Heart left ventricle (tissue), 16 donors: ENCODE measurements around the gene NT5C2. TPM values are rescaled to one million over a fixed set of nuclear protein-coding genes. Genes with fewer than 3 reads are reported as not detected.
A peak's percentile ranks its signal among the peaks of the same experiment; 100 is the strongest.

Experiments
- ATAC-seq, 4 donors: fragments of 200-7000 bp; cut with Tn5 transposase; one replicate each; pipeline ENCODE4 v1.9.1; 2020 to 2022; ENCODE audit warnings: moderate library complexity in 4 of 4, mild to moderate bottlenecking in 3 of 4, moderate number of reproducible peaks in 1 of 4
- DNase-seq, 5 donors: peaks; one replicate each; pipeline ENCODE4 v3.0.0-alpha.2; 2020
- H3K27ac ChIP-seq, 12 donors: fragments of 200-600 bp; sonication (generic) in 4 of 12; one replicate each; pipeline versions ENCODE4 v1.5.0 to v1.8.0; 2016 to 2022; ENCODE audit warnings: mild to moderate bottlenecking in 2 of 12
- H3K27me3 ChIP-seq, 9 donors: fragments of 200-600 bp; sonication (generic) in 2 of 9; one replicate each; pipeline versions ENCODE4 v1.5.1 to v1.8.0; 2016 to 2022; ENCODE audit warnings: mild to moderate bottlenecking in 3 of 9
- H3K36me3 ChIP-seq, 9 donors: fragments of 200-600 bp; sonication (generic) in 2 of 9; one replicate each; pipeline versions ENCODE4 v1.5.0 to v1.8.0; 2018 to 2022; ENCODE audit warnings: mild to moderate bottlenecking in 2 of 9
- H3K4me1 ChIP-seq, 12 donors: fragments of 200-600 bp; sonication (generic) in 4 of 12; one replicate each; pipeline versions ENCODE4 v1.5.0 to v1.8.0; 2016 to 2022; ENCODE audit warnings: mild to moderate bottlenecking in 3 of 12
- H3K4me3 ChIP-seq, 12 donors: fragments of 200-600 bp; sonication (generic) in 4 of 12; one replicate each; pipeline versions ENCODE4 v1.5.0 to v1.8.0; 2017 to 2022; ENCODE audit warnings: mild to moderate bottlenecking in 9 of 12, moderate library complexity in 4 of 12
- H3K9me3 ChIP-seq, 12 donors: fragments of 200-600 bp; sonication (generic) in 4 of 12; one replicate each; pipeline versions ENCODE4 v1.5.0 to v1.8.0; 2016 to 2022; ENCODE audit warnings: mild to moderate bottlenecking in 1 of 12
- CTCF ChIP-seq, 12 donors: fragments of 200-600 bp; sonication (generic) in 4 of 12; IDR thresholded peaks; one replicate each; pipeline versions ENCODE4 v1.5.0 to v1.8.0; 2018 to 2022; ENCODE audit warnings: antibody characterized with exemption in 12 of 12, mild to moderate bottlenecking in 5 of 12
- POLR2A ChIP-seq, 2 donors: fragments of 450-650 bp; IDR thresholded peaks; one replicate each; pipeline ENCODE4 v1.6.1; 2017; ENCODE audit warnings: antibody characterized with exemption in 2 of 2, mild to moderate bottlenecking in 2 of 2, moderate library complexity in 2 of 2
- WGBS, 4 donors: extraction: QIAGEN DNeasy Blood & Tissue Kit in 2 of 4; methylation state at CpG; one replicate each; pipeline versions ENCODE4 v1.1.5 to v1.1.7; 2013 to 2018; 5-methylcytosine and 5-hydroxymethylcytosine counted together
- intact Hi-C, 10 donors: fragments of 100-400 bp; cut with DNase I; formaldehyde crosslinking; loops; one replicate each; pipeline versions ENCODE4 v1.11.1 to v1.14.2; 2022
- polyA plus RNA-seq, 2 donors: library from polyadenylated mRNA; stranded (reverse); fragments of 200-250 nt; gene quantifications; one replicate each; pipeline ENCODE4 v1.2.3, GENCODE V29; 2013
- total RNA-seq, 9 donors: library from RNA; depleted of rRNA in 2 of 9; stranded (reverse); fragments of >200 nt in 2 of 9; fragmentation: NEBNext Ultra II Directional in 3 of 9; extraction: Animal tissue kit (Norgen Biotek cat#: 25700) in 3 of 9; gene quantifications; one replicate each; pipeline versions ENCODE4 v1.1.0 to v1.2.4, GENCODE V29; 2016 to 2023
- donor health status: ischemic (EF 13 %, LVEDD 7.1; RV severe dilation, severe dysfunction).
- donor health status: healthy with polysubstance abuse.
- donor health status: DM: no; HTN: yes; CAD: no.
- donor health status: DM: no; HTN: no; CAD: no.
- donor health status: ischemic (EF 25% LVEDD 6.9; RV normal size, moderate dysfunction).
- donor health status: ischemic (EF 25% LVEDD 5.7; RV mildly dilated, moderate dysfunction).
- donor health status: healthy.
- donor health status: DM: yes; HTN: yes; CAD: no.
- donor health status: ischemic (EF 35%, LVEDD 5.7; RV mildly dilated, moderate dysfunction).
- donor health status: nonischemic (EF 11% LVEDD 7.7; RV severe dilation, severe dysfunction).
- donor health status: DM: yes; HTN: yes; CAD: no.
- donor health status: PGD.
- donor health status: ischemic (EF 29% LVEDD 5.4; RV normal size, mild dysfunction).
- donor health status: nonischemic (EF 23%, LVEDD 6.1; RV moderate dilation, normal function).

Gene NT5C2
- total and polyA plus RNA-seq, 11 donors, result 26.2 to 70.6 (median 43.6) TPM

GRCh38 chr10:103123282-103124024, 69.6 kb downstream of the NT5C2 start:
- intact Hi-C loops, result no loop called here
- H3K36me3 ChIP-seq, result peaks cover 0 to 25% (median 5%) of the 10 kb centered on the region in 9 donors
- WGBS, 4 donors, result 67 to 73% (median 71%) methylated on average over 7 of the region's 7 CpGs
- H3K4me3 ChIP-seq, result no peak overlapping the region
- H3K27ac ChIP-seq, result peak overlapping the region in 6 of 12 donors; percentile 0 to 44 (median 21)
- no peaks in the 10 kb centered on the region for H3K9me3 ChIP-seq
- no peaks in the 10 kb centered on the region for H3K27me3 ChIP-seq
- DNase-seq (no peak), ATAC-seq (peak in 1 of 4 donors; percentile 25)
- H3K4me1 ChIP-seq, result peaks cover 10 to 62% (median 48%) of the 10 kb centered on the region in 12 donors
- no peak for TF ChIP-seq POLR2A (IDR thresholded peaks at IDR 0.05)
- peak in 1 of 12 donors; percentile 25 for TF ChIP-seq CTCF (IDR thresholded peaks at IDR 0.05)

DNA sequence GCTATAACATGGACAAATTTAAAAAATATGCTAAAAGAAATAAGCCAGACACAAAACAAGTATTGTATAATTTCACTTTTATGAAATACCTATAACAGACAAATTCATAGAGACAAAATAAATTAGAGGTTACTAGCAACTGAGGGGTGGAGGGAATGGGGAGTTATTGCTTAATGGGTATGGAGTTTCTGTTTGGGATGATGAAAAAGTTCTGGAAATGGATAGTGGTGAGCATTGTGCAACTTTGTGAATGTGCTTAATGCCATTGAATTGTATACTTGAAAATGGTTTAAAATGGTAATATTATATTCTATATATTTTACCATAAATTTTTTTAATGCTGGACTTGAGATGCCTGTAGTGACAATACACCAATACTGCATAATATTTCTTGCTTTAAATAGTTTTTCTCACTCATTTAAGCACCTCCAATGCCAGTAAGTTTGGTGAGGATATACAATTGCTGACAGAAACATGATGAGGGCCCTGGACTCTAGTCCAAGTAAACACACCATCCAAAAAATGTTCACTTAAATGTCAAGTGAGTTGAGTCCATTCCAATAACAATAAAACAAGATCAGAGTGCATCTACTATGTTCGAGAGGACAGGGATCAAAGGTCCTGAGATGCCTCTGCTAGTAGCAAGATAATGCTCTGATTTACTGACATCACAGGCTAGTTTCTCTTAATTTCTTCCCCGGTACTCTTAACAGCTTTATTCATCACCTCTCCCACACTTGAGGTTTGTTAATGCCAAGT, 71.9 kb downstream of the NT5C2 start:
- Histone ChIP-seq H3K27me3 (no peaks in the 10 kb centered on the region), H3K4me1 (peaks cover 10 to 76% (median 48%) of the 10 kb centered on the region in 12 donors), H3K36me3 (peaks cover 0 to 12% (median 0%) of the 10 kb centered on the region in 9 donors), H3K4me3 (no peak overlapping the region), H3K27ac (peak overlapping the region in 9 of 12 donors; percentile 1 to 55 (median 20)), H3K9me3 (no peaks in the 10 kb centered on the region)
- no peak for TF ChIP-seq POLR2A (IDR thresholded peaks at IDR 0.05)
- no peak for TF ChIP-seq CTCF (IDR thresholded peaks at IDR 0.05)
- WGBS, 4 donors, result 14 to 22% (median 19%) methylated on average over 2 of the region's 2 CpGs
- intact Hi-C loops, result no loop called here
- ATAC-seq (peak in 3 of 4 donors; percentile 19 to 75 (median 63)), DNase-seq (no peak)

GRCh38 chr10:103120546-103120945, 72.5 kb downstream of the NT5C2 start:
- DNase-seq (no peak), ATAC-seq (no peak)
- no peak for TF ChIP-seq CTCF (IDR thresholded peaks at IDR 0.05)
- TF ChIP-seq POLR2A (IDR thresholded peaks at IDR 0.05), result no peak
- intact Hi-C loops, result no loop called here
- WGBS, 4 donors, result 71 to 79% (median 73%) methylated on average over 2 of the region's 2 CpGs
- Histone ChIP-seq H3K9me3 (no peaks in the 10 kb centered on the region), H3K36me3 (peaks cover 0 to 6% (median 0%) of the 10 kb centered on the region in 9 donors), H3K4me1 (peaks cover 4 to 75% (median 43%) of the 10 kb centered on the region in 12 donors), H3K27ac (peak overlapping the region in 1 of 12 donors; percentile 55), H3K27me3 (no peaks in the 10 kb centered on the region), H3K4me3 (no peak overlapping the region)

GRCh38 chr10:103117247-103117646, 75.8 kb downstream of the NT5C2 start:
- H3K4me1 ChIP-seq, result peaks cover 6 to 68% (median 29%) of the 10 kb centered on the region in 12 donors
- WGBS, 4 donors, result 84 to 100% (median 95%) methylated on average over 2 of the region's 2 CpGs
- TF ChIP-seq POLR2A (IDR thresholded peaks at IDR 0.05) (no peak), CTCF (IDR thresholded peaks at IDR 0.05) (no peak)
- intact Hi-C loops, result no loop called here
- DNase-seq, result no peak
- H3K27ac ChIP-seq, result no peak overlapping the region
- no peak overlapping the region for H3K4me3 ChIP-seq
- H3K9me3 ChIP-seq, result no peaks in the 10 kb centered on the region
- ATAC-seq, result no peak
- H3K27me3 ChIP-seq, result no peaks in the 10 kb centered on the region
- peaks cover 0 to 6% (median 0%) of the 10 kb centered on the region in 9 donors for H3K36me3 ChIP-seq
